Measurements from ENCODE around the gene ZNF281.

GRCh38 chr1:200428482-200429205, 18.8 kb upstream of the ZNF281 start:
- TF ChIP-seq CEBPB (IDR thresholded peaks at IDR 0.05) (no peak), RAD21 (conservative IDR thresholded peaks at IDR 0.05 in 1 of 2, IDR thresholded peaks at IDR 0.05 in 1 of 2) (no peak), MAZ (IDR thresholded peaks at IDR 0.05; ENCODE audit: borderline replicate concordance, low read depth, low read length) (no peak), POLR2A (IDR thresholded peaks at IDR 0.05; ENCODE audit: low read length) (no peak)
- TF ChIP-seq, protein P1, sequence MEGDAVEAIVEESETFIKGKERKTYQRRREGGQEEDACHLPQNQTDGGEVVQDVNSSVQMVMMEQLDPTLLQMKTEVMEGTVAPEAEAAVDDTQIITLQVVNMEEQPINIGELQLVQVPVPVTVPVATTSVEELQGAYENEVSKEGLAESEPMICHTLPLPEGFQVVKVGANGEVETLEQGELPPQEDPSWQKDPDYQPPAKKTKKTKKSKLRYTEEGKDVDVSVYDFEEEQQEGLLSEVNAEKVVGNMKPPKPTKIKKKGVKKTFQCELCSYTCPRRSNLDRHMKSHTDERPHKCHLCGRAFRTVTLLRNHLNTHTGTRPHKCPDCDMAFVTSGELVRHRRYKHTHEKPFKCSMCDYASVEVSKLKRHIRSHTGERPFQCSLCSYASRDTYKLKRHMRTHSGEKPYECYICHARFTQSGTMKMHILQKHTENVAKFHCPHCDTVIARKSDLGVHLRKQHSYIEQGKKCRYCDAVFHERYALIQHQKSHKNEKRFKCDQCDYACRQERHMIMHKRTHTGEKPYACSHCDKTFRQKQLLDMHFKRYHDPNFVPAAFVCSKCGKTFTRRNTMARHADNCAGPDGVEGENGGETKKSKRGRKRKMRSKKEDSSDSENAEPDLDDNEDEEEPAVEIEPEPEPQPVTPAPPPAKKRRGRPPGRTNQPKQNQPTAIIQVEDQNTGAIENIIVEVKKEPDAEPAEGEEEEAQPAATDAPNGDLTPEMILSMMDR (IDR thresholded peaks at IDR 0.05), result no peak
- TF ChIP-seq, protein P2, sequence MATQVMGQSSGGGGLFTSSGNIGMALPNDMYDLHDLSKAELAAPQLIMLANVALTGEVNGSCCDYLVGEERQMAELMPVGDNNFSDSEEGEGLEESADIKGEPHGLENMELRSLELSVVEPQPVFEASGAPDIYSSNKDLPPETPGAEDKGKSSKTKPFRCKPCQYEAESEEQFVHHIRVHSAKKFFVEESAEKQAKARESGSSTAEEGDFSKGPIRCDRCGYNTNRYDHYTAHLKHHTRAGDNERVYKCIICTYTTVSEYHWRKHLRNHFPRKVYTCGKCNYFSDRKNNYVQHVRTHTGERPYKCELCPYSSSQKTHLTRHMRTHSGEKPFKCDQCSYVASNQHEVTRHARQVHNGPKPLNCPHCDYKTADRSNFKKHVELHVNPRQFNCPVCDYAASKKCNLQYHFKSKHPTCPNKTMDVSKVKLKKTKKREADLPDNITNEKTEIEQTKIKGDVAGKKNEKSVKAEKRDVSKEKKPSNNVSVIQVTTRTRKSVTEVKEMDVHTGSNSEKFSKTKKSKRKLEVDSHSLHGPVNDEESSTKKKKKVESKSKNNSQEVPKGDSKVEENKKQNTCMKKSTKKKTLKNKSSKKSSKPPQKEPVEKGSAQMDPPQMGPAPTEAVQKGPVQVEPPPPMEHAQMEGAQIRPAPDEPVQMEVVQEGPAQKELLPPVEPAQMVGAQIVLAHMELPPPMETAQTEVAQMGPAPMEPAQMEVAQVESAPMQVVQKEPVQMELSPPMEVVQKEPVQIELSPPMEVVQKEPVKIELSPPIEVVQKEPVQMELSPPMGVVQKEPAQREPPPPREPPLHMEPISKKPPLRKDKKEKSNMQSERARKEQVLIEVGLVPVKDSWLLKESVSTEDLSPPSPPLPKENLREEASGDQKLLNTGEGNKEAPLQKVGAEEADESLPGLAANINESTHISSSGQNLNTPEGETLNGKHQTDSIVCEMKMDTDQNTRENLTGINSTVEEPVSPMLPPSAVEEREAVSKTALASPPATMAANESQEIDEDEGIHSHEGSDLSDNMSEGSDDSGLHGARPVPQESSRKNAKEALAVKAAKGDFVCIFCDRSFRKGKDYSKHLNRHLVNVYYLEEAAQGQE (IDR thresholded peaks at IDR 0.05), result no peak

All from A549 (cell line).